ENCODE results near the gene RCN2.

The RCN2 gene

DNA sequence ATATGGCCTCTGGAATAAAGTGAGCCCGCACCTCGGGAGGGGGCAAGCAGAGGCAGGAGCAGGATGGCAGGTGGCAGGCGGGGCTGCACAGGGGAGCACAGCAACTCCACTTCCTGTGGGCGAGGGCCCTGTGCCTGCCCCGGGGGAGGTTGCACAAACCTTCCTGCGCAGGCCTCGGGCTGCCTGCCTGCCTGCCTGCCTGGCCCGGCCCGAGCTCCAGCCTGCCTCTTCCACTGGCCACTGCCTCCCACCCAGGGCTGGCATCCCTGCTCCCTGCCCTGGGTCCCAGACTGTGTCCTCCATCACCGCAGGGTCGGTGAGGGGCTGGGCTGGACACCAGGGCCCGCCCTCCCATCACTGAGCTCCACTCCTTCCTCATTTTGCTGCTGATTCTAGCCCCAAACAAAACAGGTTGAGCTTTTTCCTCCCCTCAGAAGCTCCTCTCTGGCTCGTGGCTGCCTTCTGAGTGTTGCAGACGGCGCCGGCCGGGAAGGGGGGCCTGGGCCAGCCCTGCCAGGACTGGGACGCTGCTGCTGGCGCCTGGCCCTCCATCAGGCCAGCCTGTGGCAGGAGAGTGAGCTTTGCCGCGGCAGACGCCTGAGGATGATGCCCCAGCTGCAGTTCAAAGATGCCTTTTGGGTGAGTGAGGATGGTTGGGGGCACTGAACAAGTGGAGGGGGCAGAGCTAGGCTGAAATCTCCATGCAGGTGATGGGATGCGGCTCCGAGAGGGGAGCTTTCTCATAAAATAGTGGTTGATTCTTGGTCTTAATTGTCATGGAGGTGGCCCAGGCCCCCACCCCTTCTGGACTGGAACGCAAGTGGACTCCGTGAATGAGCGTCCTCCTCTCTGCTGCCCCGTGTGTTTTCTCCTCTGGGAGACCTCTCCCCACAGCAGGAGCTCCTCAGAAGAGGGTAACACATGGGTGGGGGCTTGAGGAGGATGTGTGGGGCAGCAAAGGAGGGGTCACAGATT lies 63.7 kb downstream of the RCN2 start, which contains the start of gene PSTPIP1:
TSS of gene PSTPIP1 (plus strand) at position 156 of the 975 bp plus-strand sequence. CDS start at position 604, 448 bp downstream.
- DNase-seq: no peak

DNA sequence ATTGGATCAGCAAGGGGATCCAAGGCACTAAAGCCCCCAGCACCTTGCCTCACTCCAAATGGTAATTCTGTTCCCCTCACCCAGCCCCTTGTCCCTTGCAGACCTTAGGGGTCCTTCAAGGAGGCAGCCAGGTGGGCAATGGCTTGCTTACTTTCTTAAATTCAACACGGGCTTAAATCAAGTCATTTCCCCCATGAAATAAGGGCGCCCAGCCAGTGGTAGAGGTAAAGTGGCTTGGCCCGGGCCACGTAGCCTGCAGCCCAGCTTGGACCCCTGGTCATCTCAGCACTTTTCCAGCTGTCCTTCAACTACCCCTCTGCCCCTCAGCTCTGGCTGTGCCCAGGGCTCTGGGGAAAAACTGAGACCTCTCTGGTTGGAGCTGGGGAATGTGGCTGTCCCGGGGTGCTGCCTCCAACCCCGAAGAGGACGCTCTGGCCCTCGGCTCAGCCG lies 64.6 kb downstream of the RCN2 start:
- DNase-seq: no peak

GRCh38 chr15:76996526-76997401 lies 65.2 kb downstream of the RCN2 start:
- no peak for DNase-seq

- DNase-seq: no peak
Observed at GRCh38 chr15:76998663-76999285, 67.2 kb downstream of the RCN2 start.

GRCh38 chr15:76999996-77000395 lies 68.4 kb downstream of the RCN2 start:
- DNase-seq: no peak

- no peak for DNase-seq
Observed at GRCh38 chr15:77001351-77001750, 69.8 kb downstream of the RCN2 start.

DNA sequence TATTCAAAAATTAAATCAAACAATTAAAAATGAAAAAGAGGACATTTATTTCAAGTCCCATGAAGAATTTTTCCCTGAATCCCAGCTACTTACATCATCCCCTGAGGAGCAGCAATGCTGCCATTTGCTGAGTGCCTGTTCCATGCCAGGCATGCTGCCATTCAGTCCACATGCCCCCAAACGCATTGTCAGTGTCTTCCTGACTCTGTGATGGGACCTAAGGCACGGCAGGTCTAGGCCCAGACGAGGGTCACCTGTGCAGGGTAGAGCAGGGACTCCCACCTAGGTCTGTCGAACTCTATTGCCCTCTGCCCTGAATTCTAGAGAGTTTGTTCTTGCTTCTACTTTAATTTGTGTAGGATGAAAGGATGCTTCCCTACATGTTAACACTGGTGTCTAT lies 70.4 kb downstream of the RCN2 start:
- no peak for DNase-seq

DNA sequence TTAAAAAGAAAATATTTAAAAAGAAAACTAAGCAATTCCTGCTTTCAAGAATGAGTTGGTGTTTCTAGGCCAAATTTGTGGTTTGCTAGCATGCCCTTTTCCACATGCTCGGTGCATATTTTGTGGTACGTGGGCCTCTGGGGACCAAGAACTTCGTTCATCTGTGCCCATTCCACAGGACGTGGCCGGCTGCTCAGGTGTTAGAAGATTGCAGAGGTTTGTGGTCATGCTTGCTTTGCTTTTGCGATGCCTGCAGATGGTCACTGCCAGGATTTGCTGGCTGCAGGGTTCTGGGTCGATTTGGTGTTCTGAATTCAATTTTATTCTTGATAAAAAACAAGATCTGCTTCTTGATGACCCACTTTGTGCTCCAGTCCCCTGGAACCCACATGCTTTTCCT lies 70.9 kb downstream of the RCN2 start:
- no peak for DNase-seq

DNA sequence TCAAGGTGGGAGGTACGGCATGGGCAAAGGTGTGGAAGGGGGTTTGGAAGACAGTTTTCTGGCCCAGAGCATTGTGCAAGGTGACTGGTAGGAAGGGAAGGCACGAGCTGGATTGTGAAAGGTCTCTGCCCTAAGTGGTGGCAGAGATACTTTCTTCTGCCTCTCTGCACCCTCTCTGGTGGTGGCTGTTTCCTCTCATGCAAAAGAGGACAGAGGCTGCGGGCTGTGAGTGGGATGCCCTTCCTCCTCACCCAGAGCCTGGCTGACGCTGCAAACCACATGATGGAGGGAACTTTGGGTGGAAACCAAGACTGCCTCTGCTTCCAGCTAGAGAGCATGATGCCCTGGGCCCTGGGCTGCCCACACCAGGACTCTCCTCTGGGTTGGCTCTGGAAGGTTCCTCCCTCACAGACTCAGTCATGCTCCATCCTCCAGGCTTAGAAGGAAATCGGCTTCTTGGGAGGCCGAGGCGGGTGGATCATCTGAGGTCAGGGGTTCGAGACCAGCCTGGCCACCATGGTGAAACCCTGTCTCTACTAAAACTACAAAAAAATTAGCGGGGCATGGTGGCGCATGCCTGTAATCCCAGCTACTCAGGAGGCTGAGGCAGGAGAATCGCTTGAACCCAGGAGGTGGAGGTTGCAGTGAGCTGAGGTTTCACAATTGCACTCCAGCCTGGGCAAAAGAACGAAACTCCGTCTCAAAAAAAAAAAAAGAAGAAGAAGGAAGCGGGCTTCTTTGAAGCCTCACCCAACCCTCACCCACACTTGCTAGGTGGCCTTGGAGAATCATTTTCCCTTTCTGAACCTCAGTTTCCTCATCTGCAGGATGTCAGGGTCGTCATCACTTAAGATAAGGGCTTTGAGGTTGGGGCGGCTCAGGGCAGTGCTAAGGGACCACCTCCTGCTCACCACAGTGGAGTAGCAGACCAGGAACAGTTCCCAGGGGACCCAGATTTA lies 71.7 kb downstream of the RCN2 start:
- no peak for DNase-seq

Measured in DMS153 (cell line).